Measurements from ENCODE around the gene UPK3B.
"Not testable (repeated sequence)": the region's sequence is repeated elsewhere in the genome, so short reads cannot be mapped to it uniquely, and the experiment has no call there.

UPK3B gene

DNA sequence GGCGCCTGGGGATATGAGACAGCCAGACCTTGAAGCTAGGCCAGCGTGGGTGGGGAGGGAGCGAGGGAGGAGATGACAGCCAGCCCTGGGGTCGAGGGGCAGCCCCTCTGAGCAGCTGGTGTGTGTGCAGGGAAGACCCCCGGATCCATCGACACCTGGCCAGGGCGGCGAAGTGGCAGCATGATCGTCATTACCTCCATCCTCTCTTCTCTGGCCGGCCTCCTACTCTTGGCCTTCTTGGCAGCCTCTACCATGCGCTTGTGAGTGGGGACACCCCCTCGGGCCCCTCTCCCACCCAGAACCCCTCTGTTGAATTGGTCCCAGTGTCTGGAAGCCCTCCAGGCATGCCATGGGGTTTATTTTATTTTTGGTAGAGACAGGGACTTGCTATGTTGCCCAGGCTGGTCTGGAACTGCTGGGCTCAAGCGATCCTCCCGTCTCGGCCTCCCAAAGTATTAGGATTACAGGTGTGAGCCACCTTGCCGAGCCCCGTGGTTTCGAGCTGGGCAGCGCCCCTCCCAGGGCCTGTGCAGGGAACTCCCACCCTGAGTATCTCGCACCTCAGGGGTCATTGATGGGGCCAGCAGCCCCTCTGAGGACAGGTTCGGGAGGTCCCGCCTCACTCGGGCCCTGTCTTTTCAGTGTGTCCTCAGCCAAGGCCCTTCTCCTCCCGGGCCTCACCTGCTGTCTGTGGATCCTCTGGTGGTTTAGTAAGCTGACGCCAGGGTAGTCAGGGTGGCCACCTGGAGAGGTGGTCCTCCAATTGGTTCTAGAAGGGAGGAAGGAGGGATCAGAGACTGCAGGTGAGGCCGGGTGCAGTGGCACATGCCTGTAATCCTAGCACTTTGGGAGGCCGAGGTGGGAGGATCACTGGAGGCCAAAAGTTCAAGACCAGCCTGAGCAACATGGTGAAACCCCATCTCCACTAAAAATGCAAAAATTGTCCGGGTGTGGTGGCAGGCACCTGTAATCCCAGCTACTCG lies 3.8 kb downstream of the UPK3B start:
- DNase-seq, result no peak

DNA sequence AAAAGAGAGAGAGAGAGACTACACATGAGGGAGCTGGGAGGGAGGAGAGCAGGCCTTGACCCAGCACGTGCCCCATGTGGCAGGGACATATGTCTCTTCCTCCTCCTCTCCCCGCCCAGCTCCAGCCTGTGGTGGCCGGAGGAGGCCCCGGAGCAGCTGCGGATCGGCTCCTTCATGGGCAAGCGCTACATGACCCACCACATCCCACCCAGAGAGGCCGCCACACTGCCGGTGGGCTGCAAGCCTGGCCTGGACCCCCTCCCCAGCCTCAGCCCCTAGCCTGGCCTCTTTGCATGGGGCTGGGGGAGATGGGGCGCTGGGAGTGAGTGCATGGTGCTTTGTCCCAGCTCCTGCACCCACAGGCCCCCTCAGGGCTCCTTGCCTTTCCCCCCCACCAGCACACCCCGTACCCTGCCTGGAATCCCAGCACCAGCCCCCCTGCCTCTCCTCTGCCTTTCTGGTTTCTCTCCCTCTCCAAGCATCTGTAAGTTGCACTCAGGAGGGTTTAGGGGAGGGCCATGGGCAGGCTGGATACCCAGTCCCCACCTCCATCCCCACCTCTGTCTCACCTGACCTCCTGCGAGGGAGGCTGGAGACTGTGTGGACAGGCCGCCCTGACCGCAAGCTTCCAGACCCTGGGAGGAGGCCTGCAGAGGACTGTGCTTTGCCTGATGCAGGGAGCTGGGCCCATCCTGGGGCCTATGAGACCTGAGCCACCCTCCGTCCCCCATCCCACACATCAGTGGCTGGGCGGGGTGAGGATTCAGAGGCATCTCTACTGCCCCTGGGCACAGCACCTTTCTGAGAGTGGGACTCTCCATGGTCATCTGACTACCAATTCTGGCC lies 4.8 kb downstream of the UPK3B start:
- no peak for DNase-seq

DNA sequence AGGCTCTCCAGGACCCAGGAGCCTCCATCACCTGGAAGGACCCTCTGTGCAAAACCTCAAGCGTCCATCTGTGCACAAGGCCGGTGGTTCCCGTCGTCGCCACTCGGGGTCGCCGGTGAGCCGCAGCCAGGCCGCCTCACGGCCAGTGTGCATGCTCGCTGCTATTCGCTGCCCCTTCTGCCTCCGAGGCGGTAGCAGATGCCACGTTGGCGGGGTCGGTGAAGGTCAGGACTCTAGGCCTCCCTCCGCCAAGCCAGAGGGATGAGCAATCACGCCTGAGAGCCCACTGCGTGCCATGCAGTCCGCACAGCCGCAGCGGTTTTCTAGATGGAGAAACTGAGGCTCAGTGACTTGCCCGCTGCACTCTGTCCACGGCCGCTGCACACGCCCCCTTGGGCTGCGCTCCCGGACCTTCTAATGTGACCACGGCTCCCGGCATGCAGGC lies 5.7 kb downstream of the UPK3B start:
- peak in 2 of 5 experiments; percentile 30 to 31 for DNase-seq

DNA sequence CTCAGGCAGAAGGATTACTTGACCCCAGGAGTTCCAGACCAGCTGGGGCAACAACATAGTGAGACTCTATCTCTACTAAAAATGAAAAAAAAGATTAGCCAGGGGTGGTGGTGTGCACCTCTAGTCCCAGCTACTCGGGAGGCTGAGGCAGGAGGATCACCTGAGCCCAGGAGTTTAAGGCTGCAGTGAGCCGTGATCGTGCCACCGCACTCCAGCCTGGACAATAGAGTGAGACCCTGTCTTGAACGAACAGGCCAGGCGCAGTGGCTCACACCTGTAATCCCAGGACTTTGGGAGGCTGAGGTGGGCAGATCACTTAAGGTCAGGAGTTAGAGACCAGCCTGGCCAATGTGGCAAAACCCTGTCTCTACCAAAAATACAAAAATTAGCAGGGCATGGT lies 6.6 kb downstream of the UPK3B start:
- DNase-seq, result not testable (repeated sequence)

DNA sequence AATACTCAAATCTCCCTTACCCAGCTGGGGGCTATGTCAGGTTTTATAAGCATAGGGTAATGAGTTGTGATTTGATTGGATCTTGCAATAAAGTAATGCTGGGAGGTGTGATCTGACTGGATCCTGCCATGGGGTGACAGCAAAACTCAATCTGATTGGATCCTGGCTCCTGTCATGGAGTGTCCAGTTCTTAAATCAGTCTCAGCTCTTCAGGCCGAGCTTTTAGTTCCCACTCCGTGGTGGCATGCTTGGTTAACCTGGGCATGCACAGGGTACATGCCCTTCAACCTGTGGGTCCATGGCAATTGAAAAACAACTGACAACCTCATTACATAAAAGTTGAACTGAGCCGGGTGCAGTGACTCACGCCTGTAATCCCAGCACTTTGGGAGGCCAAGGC lies 15.8 kb downstream of the UPK3B start:
- not testable (repeated sequence) for DNase-seq

DNA sequence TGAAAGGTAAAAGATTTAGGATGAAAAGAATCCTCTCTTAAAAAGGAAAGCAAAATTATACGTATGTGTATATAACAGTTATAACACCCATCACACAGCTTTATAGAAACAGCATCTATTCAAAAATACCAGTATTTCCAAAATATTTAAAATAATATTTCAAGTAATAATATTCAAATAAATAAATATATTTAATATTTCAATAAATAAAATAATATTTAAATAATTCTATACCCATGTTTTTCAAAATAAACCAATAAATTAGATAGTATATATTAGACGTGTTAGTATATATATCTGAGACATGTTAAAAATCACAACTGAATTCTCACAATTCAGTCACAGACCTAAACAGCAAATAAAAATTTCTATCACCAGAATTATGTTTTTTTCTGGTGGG lies 21.3 kb downstream of the UPK3B start:
- DNase-seq, result not testable (repeated sequence)

DNA sequence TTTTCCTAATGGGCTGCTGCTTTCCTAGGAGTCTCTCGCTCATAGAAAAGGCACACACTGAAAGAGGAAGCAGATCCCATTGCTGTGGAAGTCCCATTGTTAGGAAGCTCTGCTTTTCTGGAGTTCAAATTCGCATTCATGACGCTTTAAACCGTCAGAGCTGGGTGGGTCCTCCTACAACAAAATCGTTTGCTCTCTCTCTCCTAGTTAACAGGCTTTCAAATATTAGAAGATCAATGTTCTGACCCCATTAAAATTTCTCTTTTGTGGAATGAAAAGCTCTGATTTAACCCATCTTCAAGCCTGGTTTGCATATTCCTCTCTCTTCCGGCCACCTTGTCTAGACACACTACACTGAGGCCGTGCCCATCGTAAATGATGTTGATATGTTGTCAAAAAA lies 32.8 kb downstream of the UPK3B start, which contains the start of gene SPDYE16:
TSS of gene SPDYE16 (minus strand) at position 101 of the 400 bp plus-strand sequence. CDS start 1,838 bp downstream, outside the sequence.
- not testable (repeated sequence) for DNase-seq

DNA sequence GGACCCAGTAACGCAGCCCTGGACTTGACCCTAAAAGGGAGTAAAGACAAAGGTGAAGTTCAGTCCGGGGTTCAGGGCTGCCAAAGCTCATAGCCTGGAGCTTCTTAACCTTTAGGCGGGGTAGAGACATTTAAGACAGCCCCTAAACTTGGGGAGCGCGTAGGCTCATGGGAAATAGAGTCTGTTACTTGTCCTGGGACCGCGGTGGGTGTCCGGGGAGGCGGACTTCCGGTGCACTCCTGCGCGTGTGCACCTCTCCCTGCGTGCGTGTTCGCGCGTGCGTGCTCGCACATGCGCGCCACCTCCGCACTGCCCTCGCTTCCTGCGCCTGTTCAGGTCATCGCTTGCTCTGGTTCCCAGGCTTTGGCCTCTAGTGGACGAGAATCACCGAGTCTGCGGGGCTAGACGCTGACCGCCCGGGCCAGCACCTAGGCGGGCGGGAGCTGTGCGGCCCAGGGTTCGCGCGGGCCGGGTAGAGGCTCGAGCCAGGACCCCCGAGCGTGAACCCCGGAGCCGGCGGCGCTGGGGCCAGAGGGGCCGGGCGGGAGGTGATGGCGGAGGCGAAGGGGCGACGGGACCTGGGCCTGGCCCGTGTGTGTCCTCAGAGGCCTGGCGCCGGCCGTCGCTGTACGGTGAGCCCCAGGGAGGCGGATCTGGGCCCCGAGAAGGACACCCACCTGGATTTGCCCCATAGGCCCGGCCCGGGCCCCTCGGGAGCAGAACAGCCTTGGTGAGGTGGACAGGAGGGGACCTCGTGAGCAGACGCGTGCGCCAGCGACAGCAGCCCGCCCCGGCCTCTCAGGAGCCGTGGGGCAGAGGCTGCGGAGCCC lies 38.9 kb downstream of the UPK3B start:
- DNase-seq, result peak; percentile 47 to 96 (median 79)

DNA sequence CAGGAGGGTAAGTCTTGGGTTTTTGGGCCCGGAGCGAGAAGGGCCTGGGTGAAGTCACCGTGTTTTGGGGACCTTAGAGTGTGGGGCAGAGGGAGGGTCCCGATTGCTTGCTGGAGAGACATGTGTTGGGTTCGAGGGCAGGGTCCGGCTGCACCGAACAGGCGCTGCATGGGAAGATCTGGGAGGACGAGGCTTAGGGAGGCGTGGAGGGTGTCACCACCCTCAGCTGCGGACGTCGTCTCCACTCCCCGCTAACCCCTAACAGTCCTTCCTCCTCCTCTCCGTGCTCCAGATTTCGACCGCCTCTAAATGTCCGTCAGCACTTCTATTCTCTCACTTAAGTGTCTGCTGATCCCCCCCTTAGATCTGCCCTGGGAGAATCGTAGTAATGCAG lies 39.5 kb downstream of the UPK3B start:
- DNase-seq, result not testable (repeated sequence)

DNA sequence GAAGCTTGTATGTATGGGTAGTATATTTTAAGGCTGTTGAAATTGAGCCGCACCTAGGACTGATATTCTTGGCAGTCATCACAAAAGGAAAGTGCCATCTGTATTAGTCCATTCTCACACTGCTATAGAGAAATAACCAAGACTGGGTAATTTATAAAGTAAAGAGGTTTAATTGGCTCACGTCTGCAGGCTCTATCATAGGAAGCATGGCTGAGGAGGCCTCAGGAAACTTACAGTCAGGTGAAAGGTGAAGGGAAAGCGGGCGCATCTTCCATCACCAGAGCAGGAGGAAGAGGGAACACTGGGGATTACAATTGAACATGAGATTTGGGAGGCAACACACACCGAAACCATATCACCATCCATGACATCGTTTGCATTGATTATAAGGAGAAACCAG lies 41.6 kb downstream of the UPK3B start:
- not testable (repeated sequence) for DNase-seq

DNA sequence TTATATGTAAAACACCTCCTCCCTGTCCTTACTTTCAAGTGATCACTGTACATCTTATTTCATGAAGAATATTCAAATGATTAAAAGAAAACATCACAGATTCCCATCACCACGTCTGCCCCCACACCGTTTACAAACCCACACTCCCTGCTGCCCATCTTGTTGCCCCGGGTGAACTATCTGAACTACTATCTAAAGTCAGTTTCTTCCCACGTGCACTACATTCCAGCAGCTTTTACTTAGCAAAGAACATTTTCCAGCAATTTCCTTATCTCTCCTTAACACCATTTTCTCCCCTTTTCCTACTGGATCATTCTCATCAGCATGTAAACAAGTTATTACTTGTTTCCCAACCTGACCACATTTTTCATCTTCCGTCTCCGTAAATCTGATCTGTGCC lies 49.3 kb downstream of the UPK3B start:
- not testable (repeated sequence) for DNase-seq

DNA sequence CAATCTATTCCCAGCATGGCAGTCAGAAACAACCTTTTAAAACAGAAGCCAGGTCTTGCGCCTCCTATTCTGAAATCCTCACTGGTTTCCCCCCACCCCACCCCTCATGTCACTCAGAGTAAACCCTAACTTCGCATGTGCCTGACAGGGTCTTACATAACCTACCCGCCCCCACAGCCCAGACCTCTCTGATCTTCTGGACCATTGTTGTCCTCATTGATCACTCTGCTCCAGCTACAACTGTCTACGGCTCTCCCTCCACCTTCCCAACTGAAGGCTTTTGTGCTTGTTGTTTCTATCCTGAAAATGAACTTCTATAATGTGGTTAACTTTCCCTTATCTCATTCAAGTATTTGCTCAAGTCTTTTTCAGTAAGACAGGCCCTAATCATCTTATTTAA lies 49.8 kb downstream of the UPK3B start:
- not testable (repeated sequence) for DNase-seq

DNA sequence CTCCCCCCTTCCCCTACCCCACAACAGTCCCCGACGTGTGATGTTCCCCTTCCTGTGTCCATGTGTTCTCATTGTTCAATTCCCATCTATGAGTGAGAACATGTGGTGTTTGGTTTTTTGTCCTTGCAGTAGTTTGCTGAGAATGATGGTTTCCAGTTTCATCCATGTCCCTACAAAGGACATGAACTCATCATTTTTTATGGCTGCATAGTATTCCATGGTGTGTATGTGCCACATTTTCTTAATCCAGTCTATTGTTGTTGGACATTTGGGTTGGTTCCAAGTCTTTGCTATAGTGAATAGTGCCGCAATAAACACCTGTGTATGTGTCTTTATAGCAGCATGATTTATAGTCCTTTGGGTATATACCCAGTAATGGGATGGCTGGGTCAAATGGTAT lies 51.0 kb downstream of the UPK3B start:
- not testable (repeated sequence) for DNase-seq

DNA sequence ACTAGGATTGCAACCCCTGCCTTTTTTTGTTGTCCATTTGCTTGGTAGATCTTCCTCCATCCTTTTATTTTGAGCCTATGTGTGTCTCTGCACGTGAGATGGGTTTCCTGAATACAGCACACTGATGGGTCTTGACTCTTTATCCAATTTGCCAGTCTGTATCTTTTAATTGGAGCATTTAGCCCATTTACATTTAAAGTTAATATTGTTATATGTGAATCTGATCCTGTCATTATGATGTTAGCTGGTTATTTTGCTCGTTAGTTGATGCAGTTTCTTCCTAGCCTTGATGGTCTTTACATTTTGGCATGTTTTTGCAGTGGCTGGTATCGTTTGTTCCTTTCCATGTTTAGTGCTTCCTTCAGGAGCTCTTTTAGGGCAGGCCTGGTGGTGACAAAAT lies 54.6 kb downstream of the UPK3B start:
- DNase-seq, result not testable (repeated sequence)

All from T-helper 2 cell (primary cell).